PFSK-1 (cell line): ENCODE measurements around the gene IGF1R.

Experiments
- FOXP2 ChIP-seq: optimal IDR thresholded peaks from 2 replicates; pipeline ENCODE3; 2011; ENCODE audit warnings: borderline replicate concordance, control low read depth, inconsistent platforms; ENCODE audit not compliant: insufficient read depth; ENCODE audit errors: extremely low read length, extremely low read depth
- POLR2AphosphoS5 ChIP-seq: IDR thresholded peaks from 2 replicates; pipeline ENCODE4 v1.6.1; 2012; ENCODE audit warnings: low read depth, mild to moderate bottlenecking, control low read depth, low read length, moderate library complexity
- REST ChIP-seq, 2 experiments: IDR thresholded peaks; 2 replicates each; pipeline versions ENCODE4 v1.6.1 to v1.8.0; 2011 to 2012; ENCODE audit warnings: low read depth in 2 of 2, low read length in 2 of 2, control low read depth in 1 of 2, inconsistent platforms in 1 of 2, mild to moderate bottlenecking in 1 of 2, moderate library complexity in 1 of 2; ENCODE audit not compliant: insufficient read depth in 1 of 2
- SIN3A ChIP-seq: IDR thresholded peaks from 2 replicates; pipeline ENCODE4 v1.6.1; 2012; ENCODE audit warnings: mild to moderate bottlenecking, low read length, moderate library complexity, borderline replicate concordance; ENCODE audit not compliant: insufficient read depth
- TAF1 ChIP-seq: IDR thresholded peaks from 2 replicates; pipeline ENCODE4 v1.6.1; 2012; ENCODE audit warnings: low read length, control low read depth, borderline replicate concordance; ENCODE audit not compliant: insufficient read depth

IGF1R gene

GRCh38 chr15:98668566-98669308 is 20.4 kb downstream of the IGF1R start:
- TF ChIP-seq REST (IDR thresholded peaks at IDR 0.05; ENCODE audit: insufficient read depth in 1 of 2, low read depth in 2 of 2, low read length in 2 of 2) (no peak), POLR2AphosphoS5 (no peak), TAF1 (no peak), FOXP2 (no peak), SIN3A (no peak)

GRCh38 chr15:98669638-98670037 is 21.3 kb downstream of the IGF1R start:
- TF ChIP-seq FOXP2 (no peak), REST (IDR thresholded peaks at IDR 0.05; ENCODE audit: insufficient read depth in 1 of 2, low read depth in 2 of 2, low read length in 2 of 2) (no peak), SIN3A (no peak), TAF1 (no peak), POLR2AphosphoS5 (no peak)

DNA sequence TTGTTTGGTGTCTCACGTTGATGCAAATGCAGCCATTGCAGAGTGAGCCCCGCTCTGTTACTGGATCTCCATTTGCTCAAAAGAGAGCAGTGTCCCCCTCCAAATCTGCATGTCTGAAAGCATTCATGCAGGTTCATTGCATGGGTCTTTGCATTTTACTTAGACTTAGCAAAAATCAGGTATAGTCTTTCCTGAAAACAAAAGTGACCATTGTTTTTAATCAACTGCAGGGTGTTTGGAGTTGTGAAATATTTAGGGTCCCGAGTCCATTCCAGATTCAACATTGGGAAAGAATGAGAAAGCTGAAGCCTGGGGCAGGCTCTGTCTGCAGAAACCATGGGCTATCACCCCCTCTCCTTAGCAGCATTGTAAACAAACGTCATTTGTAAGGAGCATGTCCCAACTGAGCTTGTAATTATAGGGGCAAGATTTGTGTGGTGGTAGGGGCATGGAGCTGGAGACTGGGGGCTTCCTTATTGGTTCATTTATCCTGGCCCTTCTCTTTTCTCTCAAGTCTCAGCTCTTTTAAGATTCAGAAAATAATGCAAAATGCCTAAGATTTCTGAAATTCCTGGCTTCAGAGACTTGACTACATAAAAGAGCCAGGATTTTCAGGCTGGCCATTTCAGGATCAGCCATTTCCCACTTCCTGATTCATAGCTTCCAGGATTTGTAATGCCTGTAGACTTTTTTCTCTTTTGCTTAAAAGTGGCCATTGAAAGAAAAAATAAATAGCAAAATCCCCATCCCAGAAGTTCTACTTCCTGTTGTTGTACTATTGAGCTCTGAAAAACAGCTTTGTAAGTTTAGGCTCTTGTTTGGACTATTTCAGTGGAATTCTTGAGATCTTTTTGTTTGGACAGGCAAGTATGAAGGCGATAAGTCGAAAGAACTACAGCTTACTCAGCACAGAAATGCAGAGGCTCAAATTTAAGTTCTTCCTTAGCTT is 23.0 kb downstream of the IGF1R start:
- TF ChIP-seq FOXP2 (no peak), POLR2AphosphoS5 (no peak), REST (IDR thresholded peaks at IDR 0.05; ENCODE audit: insufficient read depth in 1 of 2, low read depth in 2 of 2, low read length in 2 of 2) (no peak), TAF1 (no peak), SIN3A (no peak)

- TF ChIP-seq TAF1 (no peak), SIN3A (no peak), POLR2AphosphoS5 (no peak), REST (IDR thresholded peaks at IDR 0.05; ENCODE audit: insufficient read depth in 1 of 2, low read depth in 2 of 2, low read length in 2 of 2) (no peak)
Measured at GRCh38 chr15:98673133-98673532, 24.8 kb downstream of the IGF1R start.
